Activated T-helper 2 cell treated with anti-CD3 and anti-CD28 coated beads, Interferon-gamma antibody, Interleukin-2, Interleukin-4, amounts not matched to agents 10 μg/mL and 5 μg/mL and 100 μg/mL, durations not matched to agents 14 hours and 24 hours and 36 hours (primary cell): ENCODE measurements around the gene CRK. TPM values are rescaled to one million over a fixed set of nuclear protein-coding genes. Genes with fewer than 3 reads are reported as not detected.
A peak's percentile ranks its signal among the peaks of the same experiment; 100 is the strongest.
"Not testable (repeated sequence)": the region's sequence is repeated elsewhere in the genome, so short reads cannot be mapped to it uniquely, and the experiment has no call there.

Experiments used
- DNase-seq: peaks from one replicate; pipeline ENCODE4 v3.0.0; 2021; ENCODE audit warnings: low spot score
- H3K27ac Mint-ChIP-seq: one replicate; pipeline ENCODE4 v1.8.0; 2021; ENCODE audit warnings: mixed read lengths
- H3K27me3 Mint-ChIP-seq: one replicate; pipeline ENCODE4 v1.8.0; 2021; ENCODE audit warnings: low read depth, mixed read lengths
- H3K36me3 Mint-ChIP-seq: one replicate; pipeline ENCODE4 v1.8.0; 2021; ENCODE audit warnings: low read depth, mixed read lengths
- H3K4me1 Mint-ChIP-seq: one replicate; pipeline ENCODE4 v1.8.0; 2021; ENCODE audit warnings: low read depth, mixed read lengths
- H3K4me3 Mint-ChIP-seq: one replicate; pipeline ENCODE4 v1.8.0; 2021; ENCODE audit warnings: low read depth, mild to moderate bottlenecking, moderate library complexity, mixed read lengths
- H3K9me3 Mint-ChIP-seq: one replicate; pipeline ENCODE4 v1.8.0; 2021; ENCODE audit warnings: mixed read lengths
- intact Hi-C: fragments of 100-400 bp; cut with micrococcal nuclease; formaldehyde crosslinking; loops from one replicate; pipeline ENCODE4 v1.15.1; 2023
- total RNA-seq: library from RNA; stranded (reverse); gene quantifications from 2 replicates; pipeline ENCODE4 v1.2.3, GENCODE V29; 2022

Gene CRK
- total RNA-seq, 1 donor from 2014 or later = 22.2 TPM

GRCh38 chr17:1449412-1449967 is 6.5 kb downstream of the CRK start:
- peaks cover 44% of the 10 kb centered on the region for H3K36me3 Mint-ChIP-seq
- peaks cover 31% of the 10 kb centered on the region for H3K4me1 Mint-ChIP-seq
- no peak overlapping the region for H3K27ac Mint-ChIP-seq
- no peaks in the 10 kb centered on the region for H3K9me3 Mint-ChIP-seq
- DNase-seq = no peak
- H3K4me3 Mint-ChIP-seq = no peak overlapping the region
- H3K27me3 Mint-ChIP-seq = no peaks in the 10 kb centered on the region
- intact Hi-C loops = no loop called here

GRCh38 chr17:1447052-1447451 is 9.0 kb downstream of the CRK start:
- Mint-ChIP-seq H3K27ac (no peak overlapping the region), H3K4me3 (no peak overlapping the region), H3K4me1 (peaks cover 23% of the 10 kb centered on the region), H3K27me3 (no peaks in the 10 kb centered on the region), H3K9me3 (no peaks in the 10 kb centered on the region), H3K36me3 (peaks cover 27% of the 10 kb centered on the region)
- intact Hi-C loops = no loop called here
- no peak for DNase-seq

- Mint-ChIP-seq H3K36me3 (peaks cover 21% of the 10 kb centered on the region), H3K4me1 (peaks cover 23% of the 10 kb centered on the region), H3K27ac (no peak overlapping the region), H3K4me3 (no peak overlapping the region), H3K27me3 (no peaks in the 10 kb centered on the region), H3K9me3 (no peaks in the 10 kb centered on the region)
- DNase-seq = no peak
- intact Hi-C loops = no loop called here
Measured at GRCh38 chr17:1446201-1446600, 9.8 kb downstream of the CRK start.

- intact Hi-C loops, H3K4me3 Mint-ChIP-seq, DNase-seq, H3K27me3 Mint-ChIP-seq, H3K9me3 Mint-ChIP-seq, H3K27ac Mint-ChIP-seq: not testable (repeated sequence)
- H3K4me1 Mint-ChIP-seq = peaks cover 23% of the 10 kb centered on the region
- peaks cover 21% of the 10 kb centered on the region for H3K36me3 Mint-ChIP-seq
Measured at GRCh38 chr17:1445695-1446094, 10.3 kb downstream of the CRK start.

GRCh38 chr17:1442721-1443120 is 13.3 kb downstream of the CRK start:
- H3K27ac Mint-ChIP-seq, intact Hi-C loops, H3K9me3 Mint-ChIP-seq, DNase-seq, H3K27me3 Mint-ChIP-seq, H3K4me3 Mint-ChIP-seq: not testable (repeated sequence)
- peaks cover 11% of the 10 kb centered on the region for H3K4me1 Mint-ChIP-seq
- H3K36me3 Mint-ChIP-seq = peaks cover 13% of the 10 kb centered on the region

- no peak overlapping the region for H3K4me3 Mint-ChIP-seq
- no peaks in the 10 kb centered on the region for H3K9me3 Mint-ChIP-seq
- H3K36me3 Mint-ChIP-seq = peaks cover 14% of the 10 kb centered on the region
Measured at GRCh38 chr17:1442187-1442586, 13.8 kb downstream of the CRK start.

GRCh38 chr17:1440921-1441320 is 15.1 kb downstream of the CRK start:
- Mint-ChIP-seq H3K9me3 (no peaks in the 10 kb centered on the region), H3K36me3 (peaks cover 19% of the 10 kb centered on the region), H3K4me3 (no peak overlapping the region), H3K27ac (no peak overlapping the region), H3K4me1 (peaks cover 1% of the 10 kb centered on the region), H3K27me3 (no peaks in the 10 kb centered on the region)
- no peak for DNase-seq
- intact Hi-C loops = no loop called here

More at GRCh38 chr17:1442187-1442586, 13.8 kb downstream of the CRK start:
- no peak overlapping the region for H3K27ac Mint-ChIP-seq
- no peaks in the 10 kb centered on the region for H3K27me3 Mint-ChIP-seq
- intact Hi-C loops = no loop called here
- DNase-seq = no peak
- peaks cover 8% of the 10 kb centered on the region for H3K4me1 Mint-ChIP-seq

- peaks cover 1% of the 10 kb centered on the region for H3K4me1 Mint-ChIP-seq
- no peaks in the 10 kb centered on the region for H3K27me3 Mint-ChIP-seq
- no peak overlapping the region for H3K27ac Mint-ChIP-seq
- H3K36me3 Mint-ChIP-seq = peaks cover 38% of the 10 kb centered on the region
- DNase-seq = no peak
- no peak overlapping the region for H3K4me3 Mint-ChIP-seq
- intact Hi-C loops = no loop called here
- no peaks in the 10 kb centered on the region for H3K9me3 Mint-ChIP-seq
Measured at GRCh38 chr17:1438593-1439083, 17.4 kb downstream of the CRK start.

GRCh38 chr17:1435326-1435725 is 20.7 kb downstream of the CRK start:
- H3K27ac Mint-ChIP-seq = no peak overlapping the region
- intact Hi-C loops = no loop called here
- DNase-seq = no peak
- peaks cover 56% of the 10 kb centered on the region for H3K36me3 Mint-ChIP-seq
- no peaks in the 10 kb centered on the region for H3K9me3 Mint-ChIP-seq
- no peak overlapping the region for H3K4me3 Mint-ChIP-seq
- H3K4me1 Mint-ChIP-seq = peaks cover 7% of the 10 kb centered on the region
- H3K27me3 Mint-ChIP-seq = no peaks in the 10 kb centered on the region

GRCh38 chr17:1434150-1434549 is 21.9 kb downstream of the CRK start:
- intact Hi-C loops = no loop called here
- Mint-ChIP-seq H3K27ac (no peak overlapping the region), H3K4me3 (no peak overlapping the region), H3K36me3 (peaks cover 62% of the 10 kb centered on the region), H3K4me1 (peaks cover 6% of the 10 kb centered on the region), H3K27me3 (no peaks in the 10 kb centered on the region), H3K9me3 (no peaks in the 10 kb centered on the region)
- no peak for DNase-seq

- Mint-ChIP-seq H3K27me3 (no peaks in the 10 kb centered on the region), H3K4me3 (no peak overlapping the region), H3K9me3 (no peaks in the 10 kb centered on the region), H3K36me3 (peaks cover 62% of the 10 kb centered on the region), H3K27ac (no peak overlapping the region), H3K4me1 (peaks cover 6% of the 10 kb centered on the region)
- intact Hi-C loops = no loop called here
- DNase-seq = no peak
Measured at GRCh38 chr17:1431631-1432104, 24.4 kb downstream of the CRK start.

GRCh38 chr17:1423456-1424135 is 32.4 kb downstream of the CRK start:
- Mint-ChIP-seq H3K9me3 (no peaks in the 10 kb centered on the region), H3K36me3 (peaks cover 52% of the 10 kb centered on the region), H3K27ac (peak overlapping the region; percentile 3), H3K27me3 (no peaks in the 10 kb centered on the region), H3K4me3 (no peak overlapping the region), H3K4me1 (peaks cover 11% of the 10 kb centered on the region)
- no peak for DNase-seq
- intact Hi-C loops = no loop called here

- H3K9me3 Mint-ChIP-seq = no peaks in the 10 kb centered on the region
Measured at GRCh38 chr17:1422885-1423284, 33.1 kb downstream of the CRK start.

More at GRCh38 chr17:1422885-1423284, 33.1 kb downstream of the CRK start:
- Mint-ChIP-seq H3K27me3 (no peaks in the 10 kb centered on the region), H3K27ac (no peak overlapping the region), H3K36me3 (peaks cover 52% of the 10 kb centered on the region), H3K4me1 (peaks cover 11% of the 10 kb centered on the region), H3K4me3 (no peak overlapping the region)
- intact Hi-C loops = no loop called here
- DNase-seq = no peak
